H1 (cell line): ENCODE data around the gene PTPN21. TPM values are rescaled to one million over a fixed set of nuclear protein-coding genes. Genes with fewer than 3 reads are reported as not detected.

Experiments
- CTCF ChIA-PET: fragments of 300-600 bp; sonication (Branson Sonifier 250); formaldehyde crosslinking; loops from one replicate; lab custom pipeline; 2021; ENCODE audit not compliant: partially characterized antibody; lab: Charles Lee
- POLR2A ChIA-PET: fragments of 300-600 bp; sonication (Branson Sonifier 250); formaldehyde crosslinking; loops from one replicate; lab custom pipeline; 2021; ENCODE audit warnings: inconsistent platforms; ENCODE audit not compliant: partially characterized antibody; lab: Charles Lee
- DNase-seq, 2 experiments: peaks; one replicate each; pipeline versions ENCODE4 v3.0.0 to v3.0.0-alpha.2; 2010 to 2022; ENCODE audit warnings: low spot score in 2 of 2, low read depth in 1 of 2, mixed read lengths in 1 of 2
- FAIRE-seq: peaks from 2 replicates; lab custom pipeline; 2011; peaks lifted over from hg19 to GRCh38; lab: Jason Lieb, UNC
- H2AFZ ChIP-seq: 2 replicates; pipeline ENCODE4 v1.8.1; 2012; ENCODE audit warnings: low read length, inconsistent platforms
- H2AK5ac ChIP-seq: 2 replicates; pipeline ENCODE4 v1.6.1; 2013; ENCODE audit warnings: low read depth, low read length
- H2BK120ac ChIP-seq: replicated peaks from 2 replicates; pipeline ENCODE3; 2013; ENCODE audit warnings: low read depth, low read length, inconsistent platforms
- H2BK12ac ChIP-seq: 2 replicates; pipeline ENCODE4 v1.6.1; 2013; ENCODE audit warnings: low read depth, low read length
- H2BK15ac ChIP-seq: 2 replicates; pipeline ENCODE4 v1.6.1; 2013; ENCODE audit warnings: low read length
- H2BK20ac ChIP-seq: 2 replicates; pipeline ENCODE4 v1.6.1; 2013; ENCODE audit warnings: low read length
- H2BK5ac ChIP-seq: 2 replicates; pipeline ENCODE4 v1.6.1; 2013; ENCODE audit warnings: low read depth, low read length
- H3K14ac ChIP-seq: 2 replicates; pipeline ENCODE4 v1.6.1; 2013; ENCODE audit warnings: inconsistent platforms; ENCODE audit not compliant: insufficient read length
- H3K18ac ChIP-seq: 2 replicates; pipeline ENCODE4 v1.6.1; 2013; ENCODE audit warnings: low read length; ENCODE audit errors: extremely low read depth
- H3K23ac ChIP-seq: 2 replicates; pipeline ENCODE4 v1.6.1; 2013; ENCODE audit warnings: inconsistent platforms; ENCODE audit not compliant: insufficient read length
- H3K23me2 ChIP-seq: 2 replicates; pipeline ENCODE4 v1.6.1; 2013; ENCODE audit warnings: low read depth, low read length
- H3K27ac ChIP-seq: 2 replicates; pipeline ENCODE4 v1.6.1; 2011; ENCODE audit warnings: low read depth, low read length, inconsistent platforms
- H3K27me3 ChIP-seq, 4 experiments: replicated peaks in 1 of 4; 1 replicate in 1 of 4; 2 replicates in 3 of 4; pipeline versions ENCODE4 v1.6.1 to v1.8.1; 2011 to 2013; ENCODE audit warnings: low read length in 3 of 4, mild to moderate bottlenecking in 3 of 4, inconsistent platforms in 2 of 4, mixed read lengths in 2 of 4, moderate library complexity in 1 of 4; ENCODE audit not compliant: control insufficient read depth in 3 of 4, insufficient read depth in 3 of 4; ENCODE audit errors: extremely low read depth in 1 of 4
- H3K36me3 ChIP-seq, 4 experiments: 2 replicates each; pipeline versions ENCODE4 v1.6.1 to v1.8.1; 2011 to 2013; ENCODE audit warnings: mild to moderate bottlenecking in 4 of 4, low read length in 3 of 4, moderate library complexity in 2 of 4, control low read depth in 1 of 4, inconsistent platforms in 1 of 4; ENCODE audit not compliant: insufficient read depth in 4 of 4, control insufficient read depth in 2 of 4
- H3K4ac ChIP-seq: replicated peaks from 2 replicates; pipeline ENCODE3; 2013; ENCODE audit warnings: low read length, low read depth, mixed read lengths, inconsistent platforms; ENCODE audit not compliant: insufficient read length
- H3K4me1 ChIP-seq, 4 experiments: replicated peaks in 1 of 4; 1 replicate in 1 of 4; 2 replicates in 3 of 4; pipeline versions ENCODE4 v1.6.1 to v1.8.1; 2011 to 2013; ENCODE audit warnings: low read length in 3 of 4, inconsistent platforms in 2 of 4, mixed read lengths in 1 of 4; ENCODE audit not compliant: insufficient read depth in 4 of 4, control insufficient read depth in 3 of 4
- H3K4me2 ChIP-seq, 2 experiments: 2 replicates each; pipeline versions ENCODE4 v1.6.1 to v1.8.1; 2011 to 2013; ENCODE audit warnings: low read depth in 2 of 2, low read length in 2 of 2, control low read depth in 1 of 2, inconsistent platforms in 1 of 2, mild to moderate bottlenecking in 1 of 2; ENCODE audit not compliant: insufficient read depth in 1 of 2
- H3K4me3 ChIP-seq, 4 experiments: fragments of 200-600, 300-600 bp in 1 of 4; sonication (generic), shearing (Covaris generic), sonication (Bioruptor Twin) in 1 of 4; 2 replicates each; pipeline versions ENCODE4 v1.5.1 to v1.8.1; 2011 to 2016; ENCODE audit warnings: low read length in 4 of 4, low read depth in 3 of 4, control low read depth in 2 of 4, inconsistent platforms in 2 of 4, mild to moderate bottlenecking in 2 of 4, mixed read lengths in 1 of 4, moderate library complexity in 1 of 4; ENCODE audit not compliant: insufficient read depth in 2 of 4; ENCODE audit errors: extremely low read depth in 1 of 4
- H3K56ac ChIP-seq: replicated peaks from 2 replicates; pipeline ENCODE3; 2013; ENCODE audit warnings: low read depth, mild to moderate bottlenecking, mixed read lengths, low read length, inconsistent platforms; ENCODE audit not compliant: insufficient read length
- H3K79me1 ChIP-seq: 2 replicates; pipeline ENCODE4 v1.6.1; 2013; ENCODE audit warnings: low read depth, low read length, control low read depth
- H3K79me2 ChIP-seq, 2 experiments: 2 replicates each; pipeline versions ENCODE4 v1.6.1 to v1.8.1; 2012 to 2013; ENCODE audit warnings: low read length in 2 of 2, mild to moderate bottlenecking in 2 of 2, inconsistent platforms in 1 of 2; ENCODE audit not compliant: insufficient read depth in 2 of 2, control insufficient read depth in 1 of 2
- H3K9ac ChIP-seq, 4 experiments: replicated peaks in 1 of 4; 1 replicate in 1 of 4; 2 replicates in 3 of 4; pipeline versions ENCODE4 v1.6.1 to v1.8.1; 2011 to 2013; ENCODE audit warnings: low read depth in 3 of 4, low read length in 3 of 4, control low read depth in 2 of 4, mild to moderate bottlenecking in 2 of 4, moderate library complexity in 2 of 4, inconsistent platforms in 1 of 4; ENCODE audit errors: extremely low read depth in 1 of 4
- H3K9me3 ChIP-seq, 2 experiments: 2 replicates each; pipeline versions ENCODE4 v1.6.1 to v1.8.1; 2012 to 2013; ENCODE audit warnings: mild to moderate bottlenecking in 2 of 2, moderate library complexity in 2 of 2, control low read depth in 1 of 2, inconsistent platforms in 1 of 2, low read depth in 1 of 2, low read length in 1 of 2, mixed read lengths in 1 of 2; ENCODE audit not compliant: insufficient read depth in 2 of 2
- H4K20me1 ChIP-seq, 2 experiments: replicated peaks in 1 of 2; 2 replicates each; pipeline versions ENCODE3 to v1.8.1; 2011 to 2013; ENCODE audit warnings: inconsistent platforms in 2 of 2, low read length in 2 of 2, mild to moderate bottlenecking in 1 of 2; ENCODE audit not compliant: insufficient read depth in 2 of 2, control insufficient read depth in 1 of 2
- H4K5ac ChIP-seq: 2 replicates; pipeline ENCODE4 v1.6.1; 2013; ENCODE audit warnings: low read length, low read depth, mixed read lengths, inconsistent platforms; ENCODE audit not compliant: insufficient read length
- H4K8ac ChIP-seq: 2 replicates; pipeline ENCODE4 v1.8.0; 2013; ENCODE audit warnings: mild to moderate bottlenecking, moderate library complexity, low read length, inconsistent platforms; ENCODE audit not compliant: insufficient read depth; ENCODE audit errors: extremely low read depth
- H4K91ac ChIP-seq: replicated peaks from 2 replicates; pipeline ENCODE3; 2013; ENCODE audit warnings: low read length, mixed read lengths, inconsistent platforms; ENCODE audit not compliant: insufficient read length
- CBX5 ChIP-seq: fragments of 300-800, 300-1000 bp; sonication (generic); IDR thresholded peaks from 2 replicates; pipeline ENCODE4 v1.7.1; 2016; ENCODE audit warnings: antibody characterized with exemption, low read length, low read depth
- CHD1 ChIP-seq: IDR thresholded peaks from 2 replicates; pipeline ENCODE4 v1.6.1; 2012; ENCODE audit warnings: low read depth, low read length, improper control_type of control experiment
- GTF2F1 ChIP-seq: IDR thresholded peaks from 2 replicates; pipeline ENCODE4 v1.6.1; 2012; ENCODE audit warnings: low read depth, low read length, improper control_type of control experiment, borderline replicate concordance
- RAD21 ChIP-seq, 2 experiments: IDR thresholded peaks in 1 of 2; conservative IDR thresholded peaks in 1 of 2; 2 replicates each; pipeline ENCODE4 v1.6.1; 2011; ENCODE audit warnings: low read depth in 2 of 2, low read length in 2 of 2, improper control_type of control experiment in 1 of 2, inconsistent platforms in 1 of 2, mild to moderate bottlenecking in 1 of 2, moderate library complexity in 1 of 2
- SIRT6 ChIP-seq: IDR thresholded peaks from one replicate; pipeline ENCODE4 v1.7.1; 2012; ENCODE audit warnings: low read length, inconsistent platforms
- TBP ChIP-seq: IDR thresholded peaks from 2 replicates; pipeline ENCODE4 v1.6.1; 2011; ENCODE audit warnings: low read depth, low read length, improper control_type of control experiment
- WGBS, 2 experiments: shearing (Covaris generic) in 1 of 2; methylation state at CpG; one replicate each; pipeline versions ENCODE4 v1.1.6 to v1.1.7; 2013 to 2015; ENCODE audit warnings: low lambda C conversion rate in 2 of 2, mixed read lengths in 2 of 2, inconsistent platforms in 1 of 2, low coverage in 1 of 2, missing lambda C conversion rate in 1 of 2; ENCODE audit not compliant: insufficient replicate concordance in 2 of 2, insufficient coverage in 1 of 2, insufficient read length in 1 of 2; ENCODE audit errors: extremely low coverage in 1 of 2, missing lambda C conversion rate in 1 of 2; 5-methylcytosine and 5-hydroxymethylcytosine counted together
- polyA plus RNA-seq, 7 experiments: library from polyadenylated mRNA; depleted of rRNA in 3 of 7; stranded (reverse) in 5 of 7; unstranded in 2 of 7; fragments of >200 nt in 5 of 7; fragments of 200-250 nt in 2 of 7; gene quantifications; 1 replicate in 5 of 7; 2 replicates in 1 of 7; 4 replicates in 1 of 7; pipeline versions ENCODE4 v1.2.1 to v1.2.3, GENCODE V29; 2011 to 2013; ENCODE audit warnings: missing spikeins in 2 of 7, mixed read lengths in 2 of 7
- total RNA-seq: library from RNA; stranded (reverse); fragmentation: NEBNext Ultra II Directional; extraction: Animal tissue kit (Norgen Biotek cat#: 25700); gene quantifications from 2 replicates; pipeline ENCODE4 v1.2.1, GENCODE V29; 2021

Gene PTPN21
- total and polyA plus RNA-seq, 2 of the 8 experiments (the other 6 are each of a cell fraction or from before 2014, with no cell fraction given): 6.5 to 16.1 TPM

- H3K9me3 ChIP-seq: no peaks in the 10 kb centered on the region
- POLR2A ChIA-PET: no interaction called here
- H2BK120ac ChIP-seq: no peak overlapping the region
- H4K5ac ChIP-seq: no peak overlapping the region
- no peak overlapping the region for H4K8ac ChIP-seq
- H3K27me3 ChIP-seq: no peaks in the 10 kb centered on the region
- H3K4me2 ChIP-seq: no peak overlapping the region
- no peaks in the 10 kb centered on the region; a peak in 1 of 8 replicates for H3K36me3 ChIP-seq
- peaks cover 0 to 2% of the 10 kb centered on the region in 2 experiments for H4K20me1 ChIP-seq
- no peak overlapping the region for H2BK20ac ChIP-seq
- 97% methylated on average over 5 of the region's 6 CpGs; no CpG with 5 or more reads in 1 of the 2 experiments for WGBS, 2 experiments
- H3K23me2 ChIP-seq: 0 out of 2 replicates have a peak, but pooled peaks cover 2% of the 10 kb centered on the region
- no peak overlapping the region for H4K91ac ChIP-seq
- no peak for FAIRE-seq
- no peak overlapping the region for H3K23ac ChIP-seq
- H2BK12ac ChIP-seq: no peak overlapping the region
- DNase-seq: no peak
- H3K56ac ChIP-seq: no peak overlapping the region
- H3K9ac ChIP-seq: no peak overlapping the region
- CTCF ChIA-PET: interaction anchor here (0.9 to 1.6 kb wide), 4 partner anchors 9 to 322 kb away, joined by 3 to 6 read pairs (median 6); no protein-coding TSS in a partner anchor
- H3K4ac ChIP-seq: no peak overlapping the region
- no peak overlapping the region for H3K4me3 ChIP-seq
- no peak overlapping the region for H2AK5ac ChIP-seq
- no peak overlapping the region for H2BK15ac ChIP-seq
- no peak overlapping the region for H2BK5ac ChIP-seq
- H3K18ac ChIP-seq: no peak overlapping the region
- H3K79me1 ChIP-seq: no peaks in the 10 kb centered on the region
- no peak overlapping the region for H3K14ac ChIP-seq
- H3K4me1 ChIP-seq: peaks cover 0 to 6% (median 2%) of the 10 kb centered on the region in 4 experiments; a peak in 4 of 7 replicates
- no peaks in the 10 kb centered on the region for H3K79me2 ChIP-seq
- H3K27ac ChIP-seq: no peak overlapping the region
- no peak overlapping the region for H2AFZ ChIP-seq
- no peak for TF ChIP-seq SIRT6
- TF ChIP-seq CBX5: no peak
- TF ChIP-seq CHD1: no peak
- TF ChIP-seq RAD21 (IDR thresholded peaks at IDR 0.05 in 1 of 2, conservative IDR thresholded peaks at IDR 0.05 in 1 of 2; ENCODE audit: low read depth in 2 of 2, low read length in 2 of 2): no peak
- TF ChIP-seq GTF2F1: no peak
- TF ChIP-seq TBP: no peak
These were observed 64.6 kb downstream of the PTPN21 start for GRCh38 chr14:88490168-88490567.
